GM23338 (cell line): ENCODE data around the gene HBQ1. TPM values are rescaled to one million over a fixed set of nuclear protein-coding genes. Genes with fewer than 3 reads are reported as not detected.
"Not testable (repeated sequence)": the region's sequence is repeated elsewhere in the genome, so short reads cannot be mapped to it uniquely, and the experiment has no call there.

Source experiments
- ATAC-seq: fragments of 200-7000 bp; cut with Tn5 transposase; 3 replicates; pipeline ENCODE4 v1.9.1; 2020
- DNase-seq: peaks from one replicate; pipeline ENCODE4 v3.0.0-alpha.2; 2015; ENCODE audit warnings: low spot score
- H2AFZ ChIP-seq: fragments of 200-600 bp; sonication (generic); 2 replicates; pipeline ENCODE4 v1.8.0; 2016; ENCODE audit warnings: antibody characterized with exemption, mild to moderate bottlenecking, moderate library complexity
- H3F3A ChIP-seq: fragments of 200-600 bp; sonication (generic); replicated peaks from 2 replicates; pipeline ENCODE4 v1.8.0; 2017; ENCODE audit warnings: antibody characterized with exemption, mixed run types, low read depth
- H3K27ac ChIP-seq: fragments of 200-600 bp; sonication (generic); 2 replicates; pipeline ENCODE4 v1.6.1; 2016; ENCODE audit warnings: low read depth
- H3K27me3 ChIP-seq: fragments of 200-600 bp; sonication (generic); 2 replicates; pipeline ENCODE4 v1.8.0; 2016; ENCODE audit warnings: mild to moderate bottlenecking, mixed run types, moderate library complexity; ENCODE audit not compliant: insufficient read depth
- H3K36me3 ChIP-seq: fragments of 200-600 bp; sonication (generic); 2 replicates; pipeline ENCODE4 v1.8.0; 2016; ENCODE audit warnings: mild to moderate bottlenecking; ENCODE audit not compliant: insufficient read depth
- H3K4me1 ChIP-seq: fragments of 200-600 bp; sonication (generic); 2 replicates; pipeline ENCODE4 v1.8.0; 2016; ENCODE audit warnings: mild to moderate bottlenecking, moderate library complexity; ENCODE audit not compliant: insufficient read depth
- H3K4me2 ChIP-seq: fragments of 200-600 bp; sonication (generic); 2 replicates; pipeline ENCODE4 v1.7.1; 2017; ENCODE audit warnings: mixed run types
- H3K4me3 ChIP-seq: fragments of 200-600 bp; sonication (generic); 2 replicates; pipeline ENCODE4 v1.6.1; 2016; ENCODE audit warnings: mixed run types
- H3K79me2 ChIP-seq: fragments of 200-600 bp; sonication (generic); replicated peaks from 2 replicates; pipeline ENCODE4 v1.8.0; 2017; ENCODE audit warnings: mild to moderate bottlenecking; ENCODE audit not compliant: insufficient read depth
- H3K9me2 ChIP-seq: fragments of 200-600 bp; sonication (generic); 2 replicates; pipeline ENCODE4 v1.8.0; 2017; ENCODE audit not compliant: insufficient read depth
- H4K20me1 ChIP-seq: fragments of 200-600 bp; sonication (generic); replicated peaks from 2 replicates; pipeline ENCODE4 v1.8.0; 2017; ENCODE audit warnings: mild to moderate bottlenecking; ENCODE audit not compliant: insufficient read depth
- H3K27ac Mint-ChIP-seq: 2 replicates; pipeline ENCODE4 v1.8.0; 2020; ENCODE audit warnings: inconsistent platforms, mild to moderate bottlenecking, moderate library complexity, mixed read lengths
- H3K27me3 Mint-ChIP-seq: 3 replicates; pipeline ENCODE4 v1.8.0; 2022; ENCODE audit warnings: low read depth, mild to moderate bottlenecking, moderate library complexity, mixed read lengths, inconsistent platforms; ENCODE audit not compliant: insufficient read depth, poor library complexity
- H3K36me3 Mint-ChIP-seq: 3 replicates; pipeline ENCODE4 v1.8.0; 2021; ENCODE audit warnings: low read depth, mild to moderate bottlenecking, inconsistent platforms, moderate library complexity, mixed read lengths
- H3K4me1 Mint-ChIP-seq: 3 replicates; pipeline ENCODE4 v1.8.0; 2020; ENCODE audit warnings: mild to moderate bottlenecking, inconsistent platforms, mixed read lengths
- H3K4me3 Mint-ChIP-seq: 3 replicates; pipeline ENCODE4 v1.8.0; 2021; ENCODE audit warnings: moderate library complexity, mild to moderate bottlenecking, inconsistent platforms, mixed read lengths
- H3K9me3 Mint-ChIP-seq: 3 replicates; pipeline ENCODE4 v1.8.0; 2020; ENCODE audit warnings: moderate library complexity, mild to moderate bottlenecking, inconsistent platforms, mixed read lengths
- EZH2 ChIP-seq: fragments of 200-600 bp; sonication (generic); IDR thresholded peaks from one replicate; pipeline ENCODE4 v1.8.0; 2017; ENCODE audit warnings: antibody characterized with exemption, mild to moderate bottlenecking, low read depth; ENCODE audit not compliant: unreplicated experiment
- EZH2phosphoT487 ChIP-seq: fragments of 200-600 bp; sonication (generic); IDR thresholded peaks from one replicate; pipeline ENCODE4 v1.8.1; 2018; ENCODE audit warnings: antibody characterized with exemption; ENCODE audit not compliant: unreplicated experiment
- NANOG ChIP-seq: IDR thresholded peaks from 2 replicates; pipeline ENCODE4 v1.6.1; 2016; ENCODE audit warnings: antibody characterized with exemption, borderline replicate concordance
- POLR2AphosphoS5 ChIP-seq: IDR thresholded peaks from 2 replicates; pipeline ENCODE4 v1.6.1; 2016; ENCODE audit warnings: antibody characterized with exemption, low read depth
- polyA plus RNA-seq: library from polyadenylated mRNA; unstranded; fragments of >200 nt; fragmentation: Nextera tagmentation; extraction: Ambion mirVana; gene quantifications from 2 replicates; pipeline ENCODE4 v1.2.1, GENCODE V29; 2016
- total RNA-seq: library from RNA; depleted of rRNA; stranded (reverse); fragments of >200 nt; shearing (Covaris generic); gene quantifications from 2 replicates; pipeline ENCODE4 v1.2.3, GENCODE V29; 2014
- TF ChIP-seq, protein P1 (sequence below): fragments of 250-450 bp; sonication (Bioruptor Pico); IDR thresholded peaks from 2 replicates; pipeline ENCODE4 v1.5.0; 2020; ENCODE audit warnings: mild to moderate bottlenecking, moderate library complexity

The HBQ1 gene
- total and polyA plus RNA-seq, 2 experiments from 2014 or later, result 6.6 to 8.5 TPM

- peaks cover 70% of the 10 kb centered on the region for H3K27me3 ChIP-seq
- not testable (repeated sequence) for H3K4me2 ChIP-seq, H3K36me3 Mint-ChIP-seq, H3K36me3 ChIP-seq, ATAC-seq, H3K4me3 ChIP-seq, H2AFZ ChIP-seq, H3K4me1 Mint-ChIP-seq, H3K9me3 Mint-ChIP-seq, H3K27ac Mint-ChIP-seq, DNase-seq, H3K4me1 ChIP-seq, H3K79me2 ChIP-seq, H4K20me1 ChIP-seq, H3K27ac ChIP-seq, H3F3A ChIP-seq, H3K9me2 ChIP-seq
- peak overlapping the region; percentile 44; the same call in 1 of the 3 replicates for H3K4me3 Mint-ChIP-seq
- H3K27me3 Mint-ChIP-seq, result peaks cover 34% of the 10 kb centered on the region
These were observed 27.1 kb upstream of the HBQ1 start for GRCh38 chr16:153129-153521.

DNA sequence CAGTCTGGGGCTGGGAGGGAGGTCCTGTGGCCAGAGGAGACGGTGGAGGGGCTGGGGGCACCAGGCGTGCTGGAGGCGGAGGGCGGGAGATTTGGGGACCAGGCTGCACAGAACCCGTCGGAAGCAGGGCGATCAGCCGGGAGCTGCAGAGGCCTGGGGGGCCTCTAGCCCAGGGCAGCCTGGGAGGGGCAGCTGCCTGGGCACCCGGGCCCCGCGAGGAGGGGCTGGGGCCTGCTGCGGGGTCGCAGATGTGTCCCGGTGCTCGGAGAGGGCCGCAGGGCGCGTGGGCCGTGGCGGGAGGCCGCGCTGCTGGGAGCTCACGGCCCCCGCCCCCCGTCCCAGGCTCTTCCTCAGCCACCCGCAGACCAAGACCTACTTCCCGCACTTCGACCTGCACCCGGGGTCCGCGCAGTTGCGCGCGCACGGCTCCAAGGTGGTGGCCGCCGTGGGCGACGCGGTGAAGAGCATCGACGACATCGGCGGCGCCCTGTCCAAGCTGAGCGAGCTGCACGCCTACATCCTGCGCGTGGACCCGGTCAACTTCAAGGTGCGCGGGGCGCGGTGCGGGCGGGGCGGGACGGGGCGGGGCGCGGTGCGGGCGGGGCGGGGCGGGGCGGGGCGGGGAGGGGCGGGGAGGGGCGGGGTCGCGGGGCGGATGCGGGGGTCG, 26.6 kb upstream of the HBQ1 start:
- peak; percentile 59 for ATAC-seq

GRCh38 chr16:154217-155030, 25.8 kb upstream of the HBQ1 start:
- H3K4me1 ChIP-seq, result peaks cover 5% of the 10 kb centered on the region; the same call in 1 of the 2 replicates
- no peaks in the 10 kb centered on the region for H3K79me2 ChIP-seq
- no peaks in the 10 kb centered on the region for H3K9me2 ChIP-seq
- H3K36me3 ChIP-seq, result no peaks in the 10 kb centered on the region
- 0 out of 2 replicates have a peak, but pooled peaks cover 3% of the 10 kb centered on the region for H4K20me1 ChIP-seq
- H3K9me3 Mint-ChIP-seq, result peaks cover 4% of the 10 kb centered on the region; the same call in 2 of the 3 replicates
- H3K27ac ChIP-seq, result no peak overlapping the region
- peak overlapping the region; percentile 98 for H3K4me2 ChIP-seq
- peaks cover 77% of the 10 kb centered on the region for H3K27me3 ChIP-seq
- H3F3A ChIP-seq, result 0 out of 2 replicates have a peak, but pooled peaks cover 6% of the 10 kb centered on the region
- H3K36me3 Mint-ChIP-seq, result no peaks in the 10 kb centered on the region
- H3K4me3 Mint-ChIP-seq, result peak overlapping the region; percentile 82
- H3K27me3 Mint-ChIP-seq, result peaks cover 32% of the 10 kb centered on the region
- peaks cover 5% of the 10 kb centered on the region; the same call in 2 of the 3 replicates for H3K4me1 Mint-ChIP-seq
- ATAC-seq, result peak; percentile 47
- peak overlapping the region; percentile 85 for H3K4me3 ChIP-seq
- H2AFZ ChIP-seq, result peak overlapping the region; percentile 99
- no peak overlapping the region for H3K27ac Mint-ChIP-seq
- peak; percentile 69 for DNase-seq
- TF ChIP-seq POLR2AphosphoS5, result no peak
- TF ChIP-seq NANOG, result no peak
- TF ChIP-seq, protein P1, sequence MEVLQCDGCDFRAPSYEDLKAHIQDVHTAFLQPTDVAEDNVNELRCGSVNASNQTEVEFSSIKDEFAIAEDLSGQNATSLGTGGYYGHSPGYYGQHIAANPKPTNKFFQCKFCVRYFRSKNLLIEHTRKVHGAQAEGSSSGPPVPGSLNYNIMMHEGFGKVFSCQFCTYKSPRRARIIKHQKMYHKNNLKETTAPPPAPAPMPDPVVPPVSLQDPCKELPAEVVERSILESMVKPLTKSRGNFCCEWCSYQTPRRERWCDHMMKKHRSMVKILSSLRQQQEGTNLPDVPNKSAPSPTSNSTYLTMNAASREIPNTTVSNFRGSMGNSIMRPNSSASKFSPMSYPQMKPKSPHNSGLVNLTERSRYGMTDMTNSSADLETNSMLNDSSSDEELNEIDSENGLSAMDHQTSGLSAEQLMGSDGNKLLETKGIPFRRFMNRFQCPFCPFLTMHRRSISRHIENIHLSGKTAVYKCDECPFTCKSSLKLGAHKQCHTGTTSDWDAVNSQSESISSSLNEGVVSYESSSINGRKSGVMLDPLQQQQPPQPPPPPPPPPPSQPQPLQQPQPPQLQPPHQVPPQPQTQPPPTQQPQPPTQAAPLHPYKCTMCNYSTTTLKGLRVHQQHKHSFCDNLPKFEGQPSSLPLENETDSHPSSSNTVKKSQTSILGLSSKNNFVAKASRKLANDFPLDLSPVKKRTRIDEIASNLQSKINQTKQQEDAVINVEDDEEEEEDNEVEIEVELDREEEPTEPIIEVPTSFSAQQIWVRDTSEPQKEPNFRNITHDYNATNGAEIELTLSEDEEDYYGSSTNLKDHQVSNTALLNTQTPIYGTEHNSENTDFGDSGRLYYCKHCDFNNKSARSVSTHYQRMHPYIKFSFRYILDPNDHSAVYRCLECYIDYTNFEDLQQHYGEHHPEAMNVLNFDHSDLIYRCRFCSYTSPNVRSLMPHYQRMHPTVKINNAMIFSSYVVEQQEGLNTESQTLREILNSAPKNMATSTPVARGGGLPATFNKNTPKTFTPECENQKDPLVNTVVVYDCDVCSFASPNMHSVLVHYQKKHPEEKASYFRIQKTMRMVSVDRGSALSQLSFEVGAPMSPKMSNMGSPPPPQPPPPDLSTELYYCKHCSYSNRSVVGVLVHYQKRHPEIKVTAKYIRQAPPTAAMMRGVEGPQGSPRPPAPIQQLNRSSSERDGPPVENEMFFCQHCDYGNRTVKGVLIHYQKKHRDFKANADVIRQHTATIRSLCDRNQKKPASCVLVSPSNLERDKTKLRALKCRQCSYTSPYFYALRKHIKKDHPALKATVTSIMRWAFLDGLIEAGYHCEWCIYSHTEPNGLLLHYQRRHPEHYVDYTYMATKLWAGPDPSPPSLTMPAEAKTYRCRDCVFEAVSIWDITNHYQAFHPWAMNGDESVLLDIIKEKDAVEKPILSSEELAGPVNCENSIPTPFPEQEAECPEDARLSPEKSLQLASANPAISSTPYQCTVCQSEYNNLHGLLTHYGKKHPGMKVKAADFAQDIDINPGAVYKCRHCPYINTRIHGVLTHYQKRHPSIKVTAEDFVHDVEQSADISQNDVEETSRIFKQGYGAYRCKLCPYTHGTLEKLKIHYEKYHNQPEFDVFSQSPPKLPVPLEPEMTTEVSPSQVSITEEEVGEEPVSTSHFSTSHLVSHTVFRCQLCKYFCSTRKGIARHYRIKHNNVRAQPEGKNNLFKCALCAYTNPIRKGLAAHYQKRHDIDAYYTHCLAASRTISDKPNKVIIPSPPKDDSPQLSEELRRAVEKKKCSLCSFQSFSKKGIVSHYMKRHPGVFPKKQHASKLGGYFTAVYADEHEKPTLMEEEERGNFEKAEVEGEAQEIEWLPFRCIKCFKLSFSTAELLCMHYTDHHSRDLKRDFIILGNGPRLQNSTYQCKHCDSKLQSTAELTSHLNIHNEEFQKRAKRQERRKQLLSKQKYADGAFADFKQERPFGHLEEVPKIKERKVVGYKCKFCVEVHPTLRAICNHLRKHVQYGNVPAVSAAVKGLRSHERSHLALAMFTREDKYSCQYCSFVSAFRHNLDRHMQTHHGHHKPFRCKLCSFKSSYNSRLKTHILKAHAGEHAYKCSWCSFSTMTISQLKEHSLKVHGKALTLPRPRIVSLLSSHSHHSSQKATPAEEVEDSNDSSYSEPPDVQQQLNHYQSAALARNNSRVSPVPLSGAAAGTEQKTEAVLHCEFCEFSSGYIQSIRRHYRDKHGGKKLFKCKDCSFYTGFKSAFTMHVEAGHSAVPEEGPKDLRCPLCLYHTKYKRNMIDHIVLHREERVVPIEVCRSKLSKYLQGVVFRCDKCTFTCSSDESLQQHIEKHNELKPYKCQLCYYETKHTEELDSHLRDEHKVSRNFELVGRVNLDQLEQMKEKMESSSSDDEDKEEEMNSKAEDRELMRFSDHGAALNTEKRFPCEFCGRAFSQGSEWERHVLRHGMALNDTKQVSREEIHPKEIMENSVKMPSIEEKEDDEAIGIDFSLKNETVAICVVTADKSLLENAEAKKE, result no peak
- TF ChIP-seq EZH2phosphoT487, result no peak
- peak; percentile 65 for TF ChIP-seq EZH2

More for the DNA sequence above, 26.6 kb upstream of the HBQ1 start:
- H3K79me2 ChIP-seq, H3K9me3 Mint-ChIP-seq, H3K36me3 Mint-ChIP-seq, DNase-seq, H3F3A ChIP-seq, H3K4me3 ChIP-seq, H2AFZ ChIP-seq, H3K36me3 ChIP-seq, H3K27ac ChIP-seq, H3K27ac Mint-ChIP-seq, H3K4me1 Mint-ChIP-seq, H3K9me2 ChIP-seq, H4K20me1 ChIP-seq, H3K4me1 ChIP-seq, H3K4me3 Mint-ChIP-seq, H3K4me2 ChIP-seq: not testable (repeated sequence)
- peaks cover 32% of the 10 kb centered on the region for H3K27me3 Mint-ChIP-seq
- peaks cover 75% of the 10 kb centered on the region for H3K27me3 ChIP-seq
